CD14-positive monocyte (primary cell): ENCODE measurements around the gene CANX. TPM values are rescaled to one million over a fixed set of nuclear protein-coding genes. Genes with fewer than 3 reads are reported as not detected.
A peak's percentile ranks its signal among the peaks of the same experiment; 100 is the strongest.

ENCODE experiments used
- DNase-seq, 3 donors: peaks; one replicate each; pipeline ENCODE4 v3.0.0-alpha.2; 2011 to 2022
- H2AFZ ChIP-seq: 2 replicates; pipeline ENCODE4 v1.6.0; 2012; ENCODE audit warnings: mild to moderate bottlenecking, low read depth, low read length, inconsistent platforms; ENCODE audit not compliant: insufficient read depth, poor library complexity, severe bottlenecking
- H3K27ac ChIP-seq, 2 donors: 1 replicate in 1 of 2; 2 replicates in 1 of 2; pipeline ENCODE4 v1.5.1; 2012 to 2013; ENCODE audit warnings: low read length in 2 of 2, control low read depth in 1 of 2, inconsistent platforms in 1 of 2, low read depth in 1 of 2, mild to moderate bottlenecking in 1 of 2
- H3K27me3 ChIP-seq, 2 donors: one replicate each; pipeline versions ENCODE4 v1.6.0 to v1.6.1; 2011 to 2013; ENCODE audit warnings: low read length in 2 of 2; ENCODE audit not compliant: control insufficient read depth in 2 of 2, insufficient read depth in 2 of 2
- H3K36me3 ChIP-seq, 2 donors: replicated peaks in 1 of 2; 1 replicate in 1 of 2; 2 replicates in 1 of 2; pipeline versions ENCODE4 v1.5.1 to v1.6.1; 2012 to 2013; ENCODE audit warnings: low read length in 2 of 2, control low read depth in 1 of 2, inconsistent platforms in 1 of 2, mild to moderate bottlenecking in 1 of 2; ENCODE audit not compliant: insufficient read depth in 2 of 2, control insufficient read depth in 1 of 2
- H3K4me1 ChIP-seq, 2 donors: 1 replicate in 1 of 2; 2 replicates in 1 of 2; pipeline versions ENCODE4 v1.5.1 to v1.6.1; 2012 to 2013; ENCODE audit warnings: low read length in 2 of 2, control low read depth in 1 of 2, inconsistent platforms in 1 of 2, mild to moderate bottlenecking in 1 of 2, moderate library complexity in 1 of 2; ENCODE audit not compliant: insufficient read depth in 2 of 2, control insufficient read depth in 1 of 2
- H3K4me2 ChIP-seq: replicated peaks from 2 replicates; pipeline ENCODE3; 2012; ENCODE audit warnings: low read length, moderate library complexity, mild to moderate bottlenecking; ENCODE audit not compliant: poor library complexity, severe bottlenecking; ENCODE audit errors: extremely low read depth
- H3K4me3 ChIP-seq, 3 experiments: fragments of 200-600 bp in 1 of 3; sonication (generic) in 1 of 3; replicated peaks in 1 of 3; 1 replicate in 2 of 3; 2 replicates in 1 of 3; pipeline ENCODE4 v1.5.1; 2011 to 2013; ENCODE audit warnings: low read length in 3 of 3, mild to moderate bottlenecking in 3 of 3, control low read depth in 2 of 3, low read depth in 2 of 3, inconsistent platforms in 1 of 3, moderate library complexity in 1 of 3
- H3K79me2 ChIP-seq: 2 replicates; pipeline ENCODE4 v1.6.0; 2012; ENCODE audit warnings: mild to moderate bottlenecking, control low read depth, inconsistent platforms, low read length, moderate library complexity; ENCODE audit not compliant: insufficient read depth
- H3K9ac ChIP-seq: 2 replicates; pipeline ENCODE4 v1.6.0; 2017; ENCODE audit warnings: low read length, mild to moderate bottlenecking; ENCODE audit not compliant: insufficient read depth, poor library complexity, severe bottlenecking
- H3K9me3 ChIP-seq, 2 donors: replicated peaks in 1 of 2; 1 replicate in 1 of 2; 2 replicates in 1 of 2; pipeline versions ENCODE4 v1.5.1 to v1.6.1; 2012 to 2013; ENCODE audit warnings: low read length in 2 of 2, control low read depth in 1 of 2; ENCODE audit not compliant: control insufficient read depth in 1 of 2, insufficient read depth in 1 of 2
- H4K20me1 ChIP-seq: 2 replicates; pipeline ENCODE4 v1.6.0; 2012; ENCODE audit warnings: mild to moderate bottlenecking, low read length, control low read depth, moderate library complexity; ENCODE audit not compliant: insufficient read depth
- H3K27ac Mint-ChIP-seq, 7 donors: one replicate each; pipeline ENCODE4 v1.8.0; 2020; ENCODE audit warnings: mild to moderate bottlenecking in 7 of 7, mixed read lengths in 7 of 7, moderate library complexity in 6 of 7, inconsistent platforms in 2 of 7
- H3K27me3 Mint-ChIP-seq, 3 donors: one replicate each; pipeline ENCODE4 v1.8.0; 2021 to 2022; ENCODE audit warnings: low read depth in 3 of 3, mild to moderate bottlenecking in 3 of 3, mixed read lengths in 3 of 3, moderate library complexity in 3 of 3, inconsistent platforms in 1 of 3
- H3K36me3 Mint-ChIP-seq, 2 donors: one replicate each; pipeline ENCODE4 v1.8.0; 2020; ENCODE audit warnings: mixed read lengths in 2 of 2, inconsistent platforms in 1 of 2, mild to moderate bottlenecking in 1 of 2
- H3K4me1 Mint-ChIP-seq: one replicate; pipeline ENCODE4 v1.8.0; 2020; ENCODE audit warnings: mild to moderate bottlenecking, mixed read lengths
- H3K4me3 Mint-ChIP-seq, 2 donors: one replicate each; pipeline ENCODE4 v1.8.0; 2020; ENCODE audit warnings: mild to moderate bottlenecking in 2 of 2, mixed read lengths in 2 of 2, moderate library complexity in 1 of 2
- H3K9me3 Mint-ChIP-seq, 7 donors: one replicate each; pipeline ENCODE4 v1.8.0; 2020 to 2022; ENCODE audit warnings: mixed read lengths in 7 of 7, mild to moderate bottlenecking in 6 of 7, moderate library complexity in 6 of 7, inconsistent platforms in 2 of 7
- CTCF ChIP-seq: fragments of 200-600 bp; IDR thresholded peaks from one replicate; pipeline ENCODE4 v1.8.0; 2022; ENCODE audit warnings: antibody characterized with exemption, mild to moderate bottlenecking
- WGBS: methylation state at CpG from one replicate; pipeline ENCODE4 v1.1.5; 2013; ENCODE audit warnings: missing lambda C conversion rate; ENCODE audit not compliant: insufficient coverage; 5-methylcytosine and 5-hydroxymethylcytosine counted together
- intact Hi-C, 2 donors: fragments of 100-400 bp; cut with micrococcal nuclease; formaldehyde crosslinking; loops; one replicate each; pipeline versions ENCODE4 v1.15.0 to v1.15.1; 2023
- polyA plus RNA-seq, 3 donors: library from polyadenylated mRNA; depleted of rRNA in 1 of 3; unstranded in 2 of 3; stranded (reverse) in 1 of 3; fragments of 300-500 nt in 2 of 3; fragments of >200 nt in 1 of 3; fragmentation: Illumina TruSeq in 2 of 3; gene quantifications; 1 replicate in 2 of 3; 2 replicates in 1 of 3; pipeline ENCODE4 v1.2.3, GENCODE V29; 2012 to 2021

Gene CANX
- polyA plus RNA-seq, 3 donors: 78.1 to 368 (median 259) TPM

GRCh38 chr5:179697993-179698934, 503 bp upstream of the CANX start:
- H3K4me1 ChIP-seq: peaks cover 50 to 73% of the 10 kb centered on the region in 2 donors
- H3K27me3 ChIP-seq: no peaks in the 10 kb centered on the region
- peak overlapping the region; percentile 100 for H3K9ac ChIP-seq
- H3K27ac Mint-ChIP-seq: peak overlapping the region; percentile 96 to 100 (median 100)
- peak overlapping the region; percentile 89 for H2AFZ ChIP-seq
- H3K27me3 Mint-ChIP-seq: peaks cover 0 to 2% (median 0%) of the 10 kb centered on the region in 3 donors
- peak overlapping the region; percentile 83 for H3K4me2 ChIP-seq
- peaks cover 0 to 15% of the 10 kb centered on the region in 2 donors for H3K36me3 Mint-ChIP-seq
- intact Hi-C loops: loop anchor here (2.0 to 10.0 kb wide), 3 partner anchors 19 to 73 kb away; partner anchors contain the start of genes MAML1 (in 2 of the 2) and HNRNPH1 (in 1 of the 2)
- H4K20me1 ChIP-seq: peaks cover 31% of the 10 kb centered on the region
- peak overlapping the region; percentile 55 to 91 (median 81) for H3K4me3 ChIP-seq
- peaks cover 54% of the 10 kb centered on the region for H3K79me2 ChIP-seq
- 1% methylated on average over 66 of the region's 72 CpGs for WGBS
- H3K9me3 ChIP-seq: no peaks in the 10 kb centered on the region
- H3K4me3 Mint-ChIP-seq: peak overlapping the region; percentile 94 to 97
- peaks cover 54% of the 10 kb centered on the region for H3K4me1 Mint-ChIP-seq
- peak overlapping the region; percentile 99 for H3K27ac ChIP-seq
- DNase-seq: peak; percentile 98 to 100 (median 99)
- no peak for TF ChIP-seq CTCF
- H3K36me3 ChIP-seq: peaks cover 0 to 4% of the 10 kb centered on the region in 2 donors
- no peaks in the 10 kb centered on the region for H3K9me3 Mint-ChIP-seq

GRCh38 chr5:179699616-179700237, 960 bp downstream of the CANX start:
- no peak for TF ChIP-seq CTCF
- peak overlapping the region; percentile 94 to 100 (median 98) for H3K27ac Mint-ChIP-seq
- Histone ChIP-seq H2AFZ (peak overlapping the region; percentile 37), H3K9me3 (no peaks in the 10 kb centered on the region), H3K27ac (peak overlapping the region; percentile 98 to 99), H3K4me1 (peaks cover 44 to 63% of the 10 kb centered on the region in 2 donors), H3K27me3 (no peaks in the 10 kb centered on the region), H3K79me2 (peaks cover 69% of the 10 kb centered on the region), H3K4me2 (peak overlapping the region; percentile 83), H3K36me3 (peaks cover 5 to 15% of the 10 kb centered on the region in 2 donors), H3K9ac (peak overlapping the region; percentile 100), H3K4me3 (peak overlapping the region; percentile 79 to 96 (median 81)), H4K20me1 (peaks cover 45% of the 10 kb centered on the region)
- peak overlapping the region; percentile 94 to 97 for H3K4me3 Mint-ChIP-seq
- intact Hi-C loops: loop anchor here (1.0 to 10.0 kb wide), 4 partner anchors 21 to 120 kb away; partner anchors contain the start of genes MAML1 (in 2 of the 2) and HNRNPH1 (in 1 of the 2)
- peak; percentile 59 to 89 (median 65) for DNase-seq
- H3K36me3 Mint-ChIP-seq: peaks cover 6 to 29% of the 10 kb centered on the region in 2 donors
- no peaks in the 10 kb centered on the region for H3K9me3 Mint-ChIP-seq
- H3K27me3 Mint-ChIP-seq: peaks cover 0 to 2% (median 0%) of the 10 kb centered on the region in 3 donors
- H3K4me1 Mint-ChIP-seq: peaks cover 51% of the 10 kb centered on the region
- WGBS: 0% methylated on average over 5 of the region's 19 CpGs
